GM21717 (cell line): ENCODE data around the gene CASP8AP2.
"Not testable (repeated sequence)": the region's sequence is repeated elsewhere in the genome, so short reads cannot be mapped to it uniquely, and the experiment has no call there.

Source experiments
- ATAC-seq: cut with Tn5 transposase; IDR thresholded peaks from one replicate; pipeline ENCODE4 v1.9.1; 2021; ENCODE audit warnings: mild to moderate bottlenecking, moderate library complexity; ENCODE audit not compliant: unreplicated experiment

CASP8AP2 gene

DNA sequence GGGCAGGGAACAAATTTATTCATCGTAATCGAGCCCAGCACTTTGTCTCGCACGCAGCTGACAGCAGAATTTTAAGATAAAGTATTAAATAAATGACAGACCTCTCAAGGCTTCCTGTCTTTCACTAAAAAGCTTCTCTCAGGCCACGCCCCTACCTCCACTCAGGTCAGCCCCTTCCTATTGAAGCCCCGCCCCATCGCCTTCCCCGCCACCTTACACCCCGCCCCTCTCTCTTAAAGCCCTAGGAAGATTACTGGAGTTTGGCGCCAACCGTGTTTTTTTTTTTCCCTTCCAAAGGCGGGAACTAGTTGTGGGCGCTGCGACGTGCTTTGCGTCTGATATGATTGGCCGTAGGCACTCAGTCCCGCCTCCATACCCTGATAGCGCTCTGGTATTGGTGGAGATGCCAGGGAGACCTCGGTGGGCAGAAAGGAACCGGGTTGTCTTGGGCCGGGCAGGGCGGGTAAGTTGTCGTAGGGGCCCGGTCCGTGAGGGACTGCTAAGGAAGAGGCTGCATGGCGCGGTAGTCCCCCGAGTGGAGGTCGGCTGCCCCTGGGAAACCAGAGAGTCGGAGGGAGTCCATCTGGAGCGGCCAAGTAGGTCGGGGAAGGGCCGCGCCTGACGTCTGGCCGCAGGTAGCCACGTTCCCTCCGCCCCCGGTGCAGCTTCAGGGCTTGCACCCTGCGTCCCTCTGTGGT, at the start of gene CASP8AP2:
Gene CASP8AP2, plus strand, starts transcription at position 409 of the 698 bp plus-strand sequence.
- ATAC-seq = peak; percentile 98

DNA sequence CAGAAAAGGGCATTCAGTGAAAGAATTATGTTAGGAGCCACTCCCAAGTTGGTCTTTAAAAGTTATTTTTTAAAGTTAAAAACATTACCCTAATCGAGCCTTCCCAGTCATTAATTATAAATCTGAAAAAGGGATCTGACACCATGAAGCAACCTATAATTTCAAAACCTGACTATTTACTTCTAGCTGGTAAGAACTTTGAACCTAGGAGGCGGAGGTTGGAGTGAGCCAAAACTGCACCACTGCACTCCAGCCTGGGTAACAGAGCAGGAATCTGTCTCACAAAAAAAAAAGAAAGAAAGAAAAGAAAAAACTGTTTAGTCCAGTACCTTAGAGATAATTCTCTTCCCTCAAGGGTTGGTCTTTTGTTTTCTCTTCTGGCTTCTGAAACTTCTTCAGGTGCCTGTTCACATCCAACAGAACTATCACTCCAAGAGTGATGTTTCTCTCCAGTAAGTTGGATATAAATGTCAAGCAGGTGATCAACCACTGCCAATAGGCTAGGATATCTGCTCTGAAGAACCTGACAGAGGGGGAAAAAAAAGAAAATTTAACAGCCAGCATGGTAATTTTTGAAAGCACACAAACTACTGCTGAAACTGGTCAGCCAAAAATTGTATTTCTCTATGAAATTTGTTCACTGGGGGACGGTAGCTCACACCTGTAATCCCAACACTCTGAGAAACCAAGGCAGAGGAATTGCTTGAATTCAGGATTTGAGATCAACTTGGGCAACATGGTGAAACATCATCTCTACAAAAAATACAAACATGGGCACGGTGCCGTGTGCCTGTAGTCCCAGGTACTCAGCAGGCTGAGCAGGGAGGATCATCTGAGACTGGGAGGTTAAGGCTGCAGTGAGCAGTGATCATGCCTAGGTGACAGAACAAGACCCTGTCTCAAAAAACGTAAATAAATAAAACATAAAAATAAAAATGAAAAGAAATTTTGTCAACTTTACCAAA, 48.3 kb upstream of the CASP8AP2 start:
- ATAC-seq = no peak

DNA sequence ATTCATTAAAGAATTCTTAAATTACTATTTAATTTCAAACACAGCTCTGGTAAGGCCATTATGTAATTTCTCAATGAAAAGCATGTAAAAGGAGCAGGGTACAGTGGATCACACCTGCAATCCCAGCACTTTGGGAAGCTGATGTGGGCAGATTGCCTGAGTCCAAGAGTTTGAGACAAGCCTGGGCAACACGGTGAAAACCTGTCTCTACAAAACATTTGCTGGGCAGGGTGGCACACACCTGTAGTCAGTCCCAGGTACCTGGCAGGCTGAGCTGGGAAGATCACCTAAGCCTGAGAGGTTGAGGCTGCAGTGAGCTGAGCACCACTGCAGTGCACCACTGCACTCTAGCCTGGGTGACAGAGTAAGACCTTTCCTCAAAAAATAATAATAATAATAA, 47.5 kb upstream of the CASP8AP2 start:
- ATAC-seq = no peak

GRCh38 chr6:89783293-89783692, 46.4 kb upstream of the CASP8AP2 start:
- not testable (repeated sequence) for ATAC-seq

GRCh38 chr6:89784838-89785237, 44.8 kb upstream of the CASP8AP2 start:
- ATAC-seq = no peak

GRCh38 chr6:89786970-89787369, 42.7 kb upstream of the CASP8AP2 start:
- no peak for ATAC-seq

DNA sequence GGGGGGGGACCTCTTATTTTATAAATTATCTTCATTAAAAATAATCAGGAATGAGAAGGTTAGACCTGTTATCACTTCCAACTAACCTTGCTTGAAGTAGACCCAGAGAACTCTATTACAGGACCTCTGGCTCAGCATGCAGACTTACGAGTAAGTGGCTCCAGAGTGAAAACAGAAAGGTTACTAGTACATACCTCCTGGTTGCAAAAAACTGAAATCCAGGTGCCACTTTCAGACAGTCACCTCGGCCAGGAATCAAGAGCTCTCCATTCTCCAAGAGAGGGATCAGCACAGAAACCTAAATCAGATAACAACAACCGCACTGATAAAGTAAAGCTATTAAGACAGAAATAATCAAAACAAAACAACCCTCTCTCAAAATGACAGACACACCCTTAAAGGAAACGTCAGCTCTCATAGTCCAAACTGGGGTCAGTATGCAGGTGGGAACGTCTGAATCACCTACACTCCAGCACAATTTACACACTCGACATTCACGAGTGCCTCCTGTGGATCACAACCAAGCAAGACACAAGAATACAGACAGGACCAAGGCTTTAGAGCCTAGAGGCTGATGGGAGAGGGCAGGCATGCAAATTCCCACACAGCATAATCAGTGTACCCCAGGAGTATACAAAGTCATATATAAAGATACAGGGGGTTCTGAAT, 41.9 kb upstream of the CASP8AP2 start:
- ATAC-seq = no peak

- no peak for ATAC-seq
Measured at GRCh38 chr6:89789980-89790379, 39.7 kb upstream of the CASP8AP2 start.

GRCh38 chr6:89790403-89790802, 39.3 kb upstream of the CASP8AP2 start:
- no peak for ATAC-seq

DNA sequence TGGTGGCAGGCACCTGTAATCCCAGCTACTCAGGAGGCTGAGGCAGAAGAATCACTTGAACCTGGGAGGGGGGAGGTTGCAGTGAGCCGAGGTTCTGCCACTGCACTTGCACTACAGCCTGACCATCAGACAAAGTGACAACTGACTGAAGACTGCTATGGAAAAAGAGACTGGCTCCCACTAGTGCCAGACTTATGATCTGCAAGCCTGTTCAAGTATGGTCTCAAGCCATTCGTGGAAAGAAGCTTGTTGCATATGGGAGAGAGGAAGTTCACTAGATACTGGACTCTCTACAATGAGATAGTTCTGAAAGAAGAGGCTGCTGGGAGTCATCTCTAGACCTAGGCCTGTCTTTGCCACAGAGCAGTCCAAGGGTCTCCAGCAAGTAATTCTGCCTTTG, 36.8 kb upstream of the CASP8AP2 start:
- peak; percentile 70 for ATAC-seq

DNA sequence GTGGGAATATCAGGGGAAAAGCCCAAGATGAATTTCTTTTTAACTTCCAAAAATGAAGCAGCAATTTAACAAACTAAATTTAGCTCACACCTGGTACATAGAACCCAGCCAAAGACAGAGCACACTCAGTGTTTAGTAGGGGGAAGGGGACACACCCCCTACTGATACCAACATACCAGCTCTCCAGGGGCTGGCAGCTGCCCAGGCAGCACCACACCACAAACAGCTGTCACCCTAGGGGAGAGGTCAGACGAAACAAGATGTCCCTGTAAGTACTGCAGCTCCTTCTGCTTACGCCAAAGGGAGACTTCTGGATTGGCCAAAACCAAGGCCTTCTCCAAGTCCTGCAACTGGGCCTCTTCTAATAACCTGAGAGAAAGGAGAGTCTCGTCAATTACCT, 36.1 kb upstream of the CASP8AP2 start:
- ATAC-seq = no peak

DNA sequence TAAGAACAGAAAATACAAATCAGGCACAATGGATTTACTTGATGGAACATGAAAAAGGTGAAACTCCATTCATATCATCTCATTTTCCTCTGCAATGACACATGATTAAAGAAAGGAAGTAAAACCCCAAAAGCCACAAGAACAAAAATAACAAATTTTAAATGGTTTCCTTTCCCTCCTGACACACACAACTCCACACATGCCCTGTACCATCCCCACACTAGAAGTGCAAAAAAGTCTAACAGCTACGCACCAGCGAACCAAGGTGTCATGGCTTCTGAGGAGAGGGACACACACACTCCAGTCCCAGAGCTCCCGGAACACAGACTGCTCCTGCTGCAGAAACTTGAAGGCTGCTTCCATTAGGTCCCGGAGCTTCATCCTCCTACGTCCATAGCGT, 35.4 kb upstream of the CASP8AP2 start:
- no peak for ATAC-seq

GRCh38 chr6:89797317-89797716, 32.4 kb upstream of the CASP8AP2 start:
- no peak for ATAC-seq

DNA sequence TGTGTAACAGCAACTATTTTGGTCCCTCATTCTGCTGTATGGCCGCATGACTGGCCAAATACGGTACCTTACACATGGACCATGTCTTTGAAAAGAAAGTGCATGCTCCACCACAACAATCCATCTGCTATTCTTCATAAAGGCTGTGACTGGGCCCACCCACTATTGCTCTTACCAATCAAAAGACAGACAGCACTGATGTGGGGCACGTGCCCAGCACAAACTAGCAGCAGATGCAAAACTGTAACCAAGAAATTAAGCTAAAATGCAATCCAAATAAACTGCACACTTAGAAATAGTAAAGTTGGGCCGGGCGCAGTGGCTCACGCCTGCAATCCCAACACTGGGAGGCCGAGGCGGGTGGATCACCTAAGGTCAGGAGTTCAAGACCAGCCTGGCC, 30.6 kb upstream of the CASP8AP2 start:
- ATAC-seq = no peak

DNA sequence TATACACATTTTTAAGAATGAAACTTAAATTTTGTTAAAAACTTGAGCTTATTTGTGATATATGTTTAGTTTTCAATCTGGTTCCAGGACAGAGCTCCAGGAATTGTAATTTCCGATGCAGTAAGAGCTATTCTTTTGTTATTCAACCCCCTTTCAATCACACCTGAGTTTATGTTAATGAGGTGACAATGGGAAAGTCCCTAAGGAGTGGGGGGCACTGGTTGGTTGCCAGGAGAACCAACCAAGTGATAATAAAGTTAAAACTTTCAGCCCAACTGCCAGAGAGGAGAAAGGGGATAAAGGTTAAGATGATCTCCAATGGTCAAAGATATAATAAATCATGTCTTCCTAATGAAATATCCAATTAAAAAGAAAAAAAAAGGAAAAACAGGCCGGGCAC, 29.9 kb upstream of the CASP8AP2 start:
- ATAC-seq = no peak

DNA sequence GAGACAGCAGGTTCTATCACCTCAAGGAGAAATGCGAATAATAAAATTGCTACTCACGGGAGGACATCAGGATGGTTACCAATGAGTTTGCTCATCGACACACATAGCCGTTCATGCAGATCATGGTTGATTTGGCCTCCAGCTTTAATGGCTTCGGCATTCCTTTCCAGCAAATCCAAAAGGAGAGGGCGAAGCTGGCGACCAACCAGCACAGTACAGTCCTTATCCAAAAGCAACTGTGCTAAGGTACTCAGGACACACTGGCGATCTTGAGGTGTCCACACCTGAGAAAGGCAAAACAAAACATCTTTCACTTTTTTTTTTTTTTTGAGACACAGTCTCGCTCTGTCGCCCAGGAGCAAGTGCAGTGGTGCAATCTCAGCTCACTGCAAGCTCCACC, 26.4 kb upstream of the CASP8AP2 start:
- no peak for ATAC-seq

DNA sequence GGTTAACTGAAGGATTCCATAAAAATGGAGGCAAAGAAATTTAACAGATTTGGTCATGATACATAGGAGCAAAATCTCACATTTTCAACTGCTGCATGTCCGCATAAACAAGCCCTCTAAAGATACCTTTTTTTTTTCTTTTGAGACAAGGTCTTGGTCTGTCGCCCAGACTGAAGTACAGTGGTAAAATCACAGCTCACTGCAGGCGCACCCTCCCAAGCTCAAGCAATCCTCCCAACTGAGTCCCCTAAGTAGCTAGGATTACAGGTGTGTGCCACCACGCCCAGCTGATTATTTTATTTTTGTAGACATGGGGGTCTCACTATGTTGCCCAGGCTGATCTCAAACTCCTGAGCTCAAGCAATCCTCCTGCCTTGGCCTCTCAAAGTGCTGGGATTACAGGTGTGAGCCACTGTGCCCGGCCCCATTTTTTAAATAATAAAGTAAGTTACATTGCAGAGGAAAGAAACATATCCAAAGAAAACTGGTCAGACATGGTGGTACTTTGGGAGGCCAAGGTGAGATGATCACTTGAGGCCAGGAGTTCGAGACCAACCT, 23.8 kb upstream of the CASP8AP2 start:
- ATAC-seq = no peak

GRCh38 chr6:89807581-89807980, 22.1 kb upstream of the CASP8AP2 start:
- ATAC-seq = no peak

- not testable (repeated sequence) for ATAC-seq
Measured at GRCh38 chr6:89813422-89813821, 16.3 kb upstream of the CASP8AP2 start.

DNA sequence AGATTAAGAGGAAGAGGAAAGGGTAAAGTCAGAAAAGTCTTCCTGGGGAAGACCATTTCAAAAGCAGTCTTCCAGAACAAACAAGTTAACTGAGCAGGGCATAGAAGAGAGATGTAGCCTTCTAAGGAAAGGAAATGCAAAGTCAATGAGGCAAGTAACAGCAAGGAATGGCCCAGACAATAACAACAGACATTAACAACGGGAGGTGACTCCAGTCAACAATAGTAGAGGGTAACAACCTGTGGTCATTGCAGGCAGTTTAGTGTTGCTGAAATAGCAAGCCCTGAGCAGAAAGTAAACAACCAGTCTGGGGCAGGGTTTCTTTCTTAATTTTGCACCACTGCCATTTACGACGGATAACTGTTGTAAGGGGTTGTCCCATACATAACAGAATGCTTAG, 12.2 kb upstream of the CASP8AP2 start:
- no peak for ATAC-seq

DNA sequence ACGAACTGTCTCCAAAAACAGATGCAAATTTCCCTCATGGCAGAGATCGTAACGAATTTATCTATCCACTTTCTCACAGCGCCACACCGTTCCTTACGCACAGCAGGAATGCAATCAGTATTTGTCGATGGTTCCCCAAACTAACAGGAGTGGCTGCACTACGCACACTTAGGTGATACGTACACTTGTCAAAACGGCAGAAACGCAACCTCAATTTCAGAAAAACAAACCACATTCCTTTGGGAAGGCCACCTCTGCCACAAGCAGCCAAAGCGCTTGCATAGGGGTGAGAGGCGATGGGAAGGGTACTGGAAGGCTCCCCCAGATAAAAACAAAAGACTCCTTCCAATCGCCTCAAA, 10.7 kb upstream of the CASP8AP2 start:
- ATAC-seq = peak; percentile 28
